SH-SY5Y (cell line): ENCODE data around the gene TREX2.

Source experiments
- GATA2 ChIP-seq: IDR thresholded peaks from 2 replicates; pipeline ENCODE4 v1.6.1; 2011; ENCODE audit warnings: mild to moderate bottlenecking, low read depth, low read length
- GATA3 ChIP-seq: IDR thresholded peaks from 2 replicates; pipeline ENCODE4 v1.6.1; 2011; ENCODE audit warnings: low read depth, mild to moderate bottlenecking, low read length, moderate library complexity

Gene TREX2

GRCh38 chrX:153405426-153405825 is 40.4 kb downstream of the TREX2 start:
- TF ChIP-seq GATA2: no peak
- no peak for TF ChIP-seq GATA3

- TF ChIP-seq GATA3: no peak
- no peak for TF ChIP-seq GATA2
These were observed 44.6 kb downstream of the TREX2 start, which contains the start of gene PNMA6E for GRCh38 chrX:153401133-153401764. Gene PNMA6E (minus strand): TSS chrX:153401350. CDS start chrX:153398849, 2,501 bp downstream.

- no peak for TF ChIP-seq GATA2
These were observed 45.4 kb downstream of the TREX2 start for GRCh38 chrX:153400146-153401132.

GRCh38 chrX:153398275-153398960 is 47.4 kb downstream of the TREX2 start:
- TF ChIP-seq GATA3 (no peak), GATA2 (no peak)

GRCh38 chrX:153397256-153397960 is 48.4 kb downstream of the TREX2 start:
- TF ChIP-seq GATA3 (no peak), GATA2 (no peak)

GRCh38 chrX:153396320-153397195 is 49.3 kb downstream of the TREX2 start:
- TF ChIP-seq GATA3 (no peak), GATA2 (no peak)

GRCh38 chrX:153395613-153396319 is 50.1 kb downstream of the TREX2 start:
- TF ChIP-seq GATA3 (no peak), GATA2 (no peak)

- no peak for TF ChIP-seq GATA2
- TF ChIP-seq GATA3: no peak
These were observed 51.2 kb downstream of the TREX2 start for GRCh38 chrX:153394612-153395011.
